RWPE2 (cell line): Measurements from ENCODE around the gene BIN1.

Experiments used
- ATAC-seq: fragments of 200-7000 bp; cut with Tn5 transposase; 3 replicates; pipeline ENCODE4 v1.9.1; 2021; ENCODE audit warnings: low read depth
- DNase-seq: peaks from one replicate; pipeline ENCODE4 v3.0.0-alpha.2; 2020; ENCODE audit warnings: low spot score
- H3K27ac ChIP-seq: fragments of 450-650 bp; 2 replicates; pipeline ENCODE4 v1.5.1; 2017; ENCODE audit warnings: mild to moderate bottlenecking; ENCODE audit not compliant: poor library complexity, severe bottlenecking
- H3K27me3 ChIP-seq: fragments of 250-450 bp; sonication (Bioruptor Pico); 2 replicates; pipeline ENCODE4 v1.5.1; 2021; ENCODE audit warnings: mild to moderate bottlenecking, moderate library complexity; ENCODE audit not compliant: insufficient read depth, poor library complexity, severe bottlenecking
- H3K36me3 ChIP-seq: fragments of 250-450 bp; sonication (Bioruptor Pico); 2 replicates; pipeline ENCODE4 v1.5.1; 2020; ENCODE audit warnings: low read depth, mild to moderate bottlenecking, moderate library complexity
- H3K4me1 ChIP-seq: fragments of 250-450 bp; sonication (Bioruptor Pico); 2 replicates; pipeline ENCODE4 v1.5.1; 2021; ENCODE audit warnings: mild to moderate bottlenecking, moderate library complexity; ENCODE audit not compliant: insufficient read depth, poor library complexity, severe bottlenecking
- H3K4me3 ChIP-seq: fragments of 250-450 bp; sonication (Bioruptor Pico); 2 replicates; pipeline ENCODE4 v1.5.1; 2021; ENCODE audit warnings: mild to moderate bottlenecking, moderate library complexity; ENCODE audit not compliant: severe bottlenecking
- H3K9me3 ChIP-seq: fragments of 250-450 bp; sonication (Bioruptor Pico); 2 replicates; pipeline ENCODE4 v1.5.1; 2021; ENCODE audit warnings: mild to moderate bottlenecking, moderate library complexity; ENCODE audit not compliant: severe bottlenecking
- TF ChIP-seq, protein P1 (sequence below): fragments of 450-650 bp; IDR thresholded peaks from one replicate; pipeline ENCODE4 v1.5.1; 2017; ENCODE audit warnings: mild to moderate bottlenecking, moderate library complexity; ENCODE audit not compliant: poor library complexity, severe bottlenecking

Gene BIN1

DNA sequence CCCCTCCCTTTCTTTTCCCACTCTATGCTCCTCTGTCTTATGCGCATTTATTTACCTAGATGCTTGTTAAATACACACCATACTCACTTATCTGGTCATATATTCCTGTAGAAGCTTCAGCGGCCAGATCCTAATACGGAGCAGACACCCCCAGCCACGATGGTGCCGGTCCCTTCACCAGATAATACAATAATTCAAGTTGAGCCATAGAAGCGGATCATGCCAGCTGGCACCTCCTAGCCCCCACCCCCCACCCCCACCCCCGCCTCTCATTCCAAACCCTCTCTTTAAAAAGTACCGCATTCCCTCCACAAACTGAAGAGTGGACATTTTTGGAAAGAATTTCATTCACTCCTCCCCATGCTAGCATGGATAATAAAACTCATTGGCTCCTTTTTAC, 95.2 kb downstream of the BIN1 start:
- no peaks in the 10 kb centered on the region for H3K36me3 ChIP-seq
- H3K27ac ChIP-seq = no peak overlapping the region
- H3K27me3 ChIP-seq = no peaks in the 10 kb centered on the region
- H3K4me1 ChIP-seq = peaks cover 39% of the 10 kb centered on the region
- ATAC-seq = no peak
- TF ChIP-seq, protein P1, sequence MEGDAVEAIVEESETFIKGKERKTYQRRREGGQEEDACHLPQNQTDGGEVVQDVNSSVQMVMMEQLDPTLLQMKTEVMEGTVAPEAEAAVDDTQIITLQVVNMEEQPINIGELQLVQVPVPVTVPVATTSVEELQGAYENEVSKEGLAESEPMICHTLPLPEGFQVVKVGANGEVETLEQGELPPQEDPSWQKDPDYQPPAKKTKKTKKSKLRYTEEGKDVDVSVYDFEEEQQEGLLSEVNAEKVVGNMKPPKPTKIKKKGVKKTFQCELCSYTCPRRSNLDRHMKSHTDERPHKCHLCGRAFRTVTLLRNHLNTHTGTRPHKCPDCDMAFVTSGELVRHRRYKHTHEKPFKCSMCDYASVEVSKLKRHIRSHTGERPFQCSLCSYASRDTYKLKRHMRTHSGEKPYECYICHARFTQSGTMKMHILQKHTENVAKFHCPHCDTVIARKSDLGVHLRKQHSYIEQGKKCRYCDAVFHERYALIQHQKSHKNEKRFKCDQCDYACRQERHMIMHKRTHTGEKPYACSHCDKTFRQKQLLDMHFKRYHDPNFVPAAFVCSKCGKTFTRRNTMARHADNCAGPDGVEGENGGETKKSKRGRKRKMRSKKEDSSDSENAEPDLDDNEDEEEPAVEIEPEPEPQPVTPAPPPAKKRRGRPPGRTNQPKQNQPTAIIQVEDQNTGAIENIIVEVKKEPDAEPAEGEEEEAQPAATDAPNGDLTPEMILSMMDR = no peak
- no peak for DNase-seq
- no peaks in the 10 kb centered on the region for H3K9me3 ChIP-seq
- H3K4me3 ChIP-seq = no peak overlapping the region

DNA sequence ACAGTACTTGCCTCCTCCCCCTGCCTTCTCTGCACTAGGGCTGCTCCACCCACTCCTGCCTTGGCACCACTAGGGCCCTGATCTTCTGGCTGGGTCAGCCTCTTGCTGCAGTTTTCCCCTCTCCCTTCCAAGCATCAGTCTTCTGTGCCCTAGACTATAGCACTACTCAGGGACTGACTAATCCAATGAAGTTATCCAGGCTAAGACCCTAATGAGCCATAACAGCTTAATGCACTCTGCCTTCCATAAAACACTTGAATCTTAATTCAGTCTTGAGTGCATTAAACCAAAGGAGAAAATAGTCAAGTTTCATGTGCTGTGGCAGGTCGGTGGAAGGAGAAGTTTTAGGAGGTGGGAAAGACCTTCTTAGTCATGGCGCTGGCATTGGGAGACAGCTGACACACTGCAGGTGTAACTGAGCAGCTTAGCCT, 95.7 kb downstream of the BIN1 start:
- Histone ChIP-seq H3K36me3 (no peaks in the 10 kb centered on the region), H3K27ac (no peak overlapping the region), H3K4me1 (peaks cover 39% of the 10 kb centered on the region), H3K4me3 (no peak overlapping the region), H3K9me3 (no peaks in the 10 kb centered on the region), H3K27me3 (no peaks in the 10 kb centered on the region)
- ATAC-seq (no peak), DNase-seq (no peak)
- TF ChIP-seq, protein P1 = no peak

DNA sequence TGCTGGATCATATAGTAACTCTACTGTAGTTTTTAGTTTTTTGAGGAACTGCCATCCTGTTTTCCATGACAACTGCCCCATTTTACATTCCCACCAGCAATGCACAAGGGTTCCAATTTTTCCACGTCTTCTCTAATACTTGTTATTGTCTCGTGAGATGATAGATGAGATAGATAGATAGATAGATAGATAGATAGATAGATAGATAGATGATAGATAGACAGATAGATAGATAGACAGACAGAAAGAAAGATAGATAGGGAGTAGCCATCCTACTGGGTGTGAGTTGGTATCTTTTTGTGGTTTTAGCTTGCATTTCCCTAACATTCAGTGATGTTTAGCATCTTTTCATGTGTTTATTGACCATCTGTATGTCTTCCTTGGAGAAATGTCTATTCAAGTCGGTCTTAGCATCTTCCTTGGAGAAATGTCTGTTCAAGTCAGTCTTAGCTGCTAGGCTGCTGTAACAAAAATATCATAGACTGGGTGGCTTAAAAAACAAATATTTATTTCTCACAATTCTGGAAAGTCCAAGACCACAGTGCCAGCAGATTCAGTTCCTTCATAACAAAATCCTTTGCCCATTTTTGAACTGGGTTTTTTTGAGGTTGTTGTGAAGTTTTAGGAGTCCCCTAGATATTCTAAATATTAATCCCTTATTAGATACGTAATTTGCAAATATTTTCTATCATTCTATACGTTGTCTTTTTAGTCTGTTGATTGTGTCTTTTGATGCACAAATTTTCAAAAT, 98.5 kb downstream of the BIN1 start:
- Histone ChIP-seq H3K36me3 (no peaks in the 10 kb centered on the region), H3K27me3 (no peaks in the 10 kb centered on the region), H3K4me1 (peaks cover 18% of the 10 kb centered on the region), H3K9me3 (no peaks in the 10 kb centered on the region), H3K4me3 (no peak overlapping the region), H3K27ac (peak overlapping the region; percentile 10)
- DNase-seq (no peak), ATAC-seq (no peak)
- TF ChIP-seq, protein P1 = no peak

DNA sequence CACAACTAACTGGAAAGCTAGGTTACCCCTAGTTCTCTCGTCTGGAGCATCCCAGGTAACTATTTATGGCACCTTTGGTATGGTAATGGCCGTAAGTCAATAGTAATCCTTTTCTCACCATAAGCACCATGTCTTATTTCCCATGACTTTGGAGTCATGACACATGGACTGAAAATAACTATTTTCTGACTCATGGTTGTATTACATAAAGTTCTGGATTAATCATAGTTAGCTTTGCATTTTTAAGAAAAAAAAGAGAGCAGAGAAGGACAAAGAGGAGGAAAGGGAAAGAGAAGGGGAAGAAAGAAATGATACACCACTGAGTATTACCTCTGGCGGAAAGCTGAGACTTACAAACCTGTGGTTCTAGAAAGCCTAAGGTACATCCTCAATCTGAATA, 99.3 kb downstream of the BIN1 start:
- ATAC-seq = peak; percentile 92
- peaks cover 12% of the 10 kb centered on the region for H3K4me1 ChIP-seq

More for the DNA sequence above, 99.3 kb downstream of the BIN1 start:
- Histone ChIP-seq H3K27me3 (no peaks in the 10 kb centered on the region), H3K36me3 (no peaks in the 10 kb centered on the region), H3K9me3 (no peaks in the 10 kb centered on the region), H3K4me3 (no peak overlapping the region), H3K27ac (peak overlapping the region; percentile 10)
- TF ChIP-seq, protein P1 = no peak
- no peak for DNase-seq
